ENCODE results near the gene TGFBR1.

- TF ChIP-seq CTCF (IDR thresholded peaks at IDR 0.05), result no peak
- no peak for TF ChIP-seq POLR2A (IDR thresholded peaks at IDR 0.05)
These were observed 57.9 kb downstream of the TGFBR1 start for GRCh38 chr9:99162759-99163364.
